ENCODE data around the gene TEKT5.

GRCh38 chr16:10708969-10709368 is 14.2 kb upstream of the TEKT5 start:
- TF ChIP-seq CTCF (IDR thresholded peaks at IDR 0.05), result no peak
- TF ChIP-seq POLR2A (IDR thresholded peaks at IDR 0.05; ENCODE audit: low read depth), result no peak

Data from esophagus muscularis mucosa (tissue), 3 donors.